Activated CD4-positive, alpha-beta T cell treated with anti-CD3 and anti-CD28 coated beads, Interleukin-2, amount 50 U/mL, for 1 hour (primary cell): Measurements from ENCODE around the gene PFAS.
"Not testable (repeated sequence)": the region's sequence is repeated elsewhere in the genome, so short reads cannot be mapped to it uniquely, and the experiment has no call there.

Experiments used
- DNase-seq: peaks from one replicate; pipeline ENCODE4 v3.0.0-alpha.2; 2020

Gene PFAS

DNA sequence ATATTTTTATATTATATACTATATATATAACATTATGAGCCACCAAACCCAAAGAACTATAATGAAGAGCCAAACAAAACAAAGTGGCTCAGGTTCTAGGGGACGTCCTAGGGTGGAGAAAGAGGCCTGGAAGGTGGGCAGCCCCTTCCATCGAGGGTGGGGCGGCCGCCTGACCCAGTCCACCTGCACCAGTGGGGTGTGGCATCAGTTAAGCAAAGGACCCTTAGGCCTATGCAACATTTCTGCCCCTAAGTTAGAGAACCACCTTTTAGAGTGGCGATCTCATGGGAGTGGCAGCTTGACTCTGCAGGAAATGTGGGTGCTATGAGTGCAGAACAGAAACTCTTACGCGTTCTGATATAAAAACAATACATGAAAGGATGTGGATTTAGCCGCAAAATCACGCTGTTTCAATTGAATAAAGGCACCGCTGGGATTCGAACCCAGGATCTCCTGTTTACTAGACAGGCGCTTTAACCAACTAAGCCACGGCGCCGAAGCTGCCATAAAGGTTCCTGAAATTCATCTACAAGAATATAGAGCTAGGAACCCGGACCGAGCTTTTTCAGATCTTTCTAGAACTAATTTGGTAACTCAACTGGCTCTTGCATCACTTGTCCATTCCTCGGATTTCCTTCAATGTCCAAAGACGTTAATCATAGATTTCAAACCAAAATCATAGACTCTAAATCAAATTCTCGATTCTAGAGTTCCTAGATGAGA is 23.1 kb upstream of the PFAS start:
- DNase-seq: peak; percentile 67

- DNase-seq: no peak
Observed at GRCh38 chr17:8226536-8227237, 22.4 kb upstream of the PFAS start.

- DNase-seq: no peak
Observed at GRCh38 chr17:8227238-8227581, 21.9 kb upstream of the PFAS start.

- DNase-seq: no peak
Observed at GRCh38 chr17:8231701-8232100, 17.4 kb upstream of the PFAS start.

GRCh38 chr17:8234361-8235270 is 14.5 kb upstream of the PFAS start:
- DNase-seq: no peak

- no peak for DNase-seq
Observed at GRCh38 chr17:8235676-8236075, 13.4 kb upstream of the PFAS start.

DNA sequence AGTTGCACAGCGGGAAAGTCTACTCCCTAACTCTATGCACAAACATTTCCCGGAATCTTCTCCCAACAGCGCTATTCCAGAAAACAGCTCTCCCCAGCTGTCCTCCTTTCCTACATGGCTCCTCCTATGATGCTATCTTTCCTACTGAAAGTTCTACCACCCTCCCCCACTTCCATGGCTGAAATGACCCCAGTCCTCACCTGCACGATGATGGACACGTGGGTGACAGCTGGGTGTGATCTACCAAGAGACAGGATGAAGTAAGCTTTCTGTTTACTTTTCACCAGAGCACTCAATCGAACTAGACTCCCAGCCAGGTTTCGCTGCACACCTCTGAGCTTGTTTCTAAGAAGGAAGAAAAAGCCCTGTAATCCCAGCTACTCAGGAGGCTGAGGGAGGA is 11.9 kb upstream of the PFAS start:
- no peak for DNase-seq

DNA sequence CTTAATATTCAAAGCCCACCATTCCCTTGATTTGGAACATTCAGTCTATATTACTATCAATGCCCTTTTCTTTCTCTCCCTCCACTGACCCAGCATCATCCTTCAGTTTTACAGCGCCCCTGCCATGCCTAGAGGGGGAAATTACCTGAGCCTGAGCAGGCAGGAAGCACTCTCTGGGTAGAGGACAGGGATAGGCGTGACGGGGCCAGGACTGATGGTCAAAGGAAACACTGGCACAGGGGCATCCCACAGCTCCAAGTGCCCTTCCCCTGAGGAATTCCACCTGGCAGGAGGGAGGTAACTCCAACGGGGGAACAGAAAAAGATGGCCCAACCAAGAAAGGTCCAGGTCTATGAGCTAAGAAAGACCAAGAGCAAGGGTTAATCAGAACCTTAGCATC is 11.2 kb upstream of the PFAS start:
- no peak for DNase-seq

DNA sequence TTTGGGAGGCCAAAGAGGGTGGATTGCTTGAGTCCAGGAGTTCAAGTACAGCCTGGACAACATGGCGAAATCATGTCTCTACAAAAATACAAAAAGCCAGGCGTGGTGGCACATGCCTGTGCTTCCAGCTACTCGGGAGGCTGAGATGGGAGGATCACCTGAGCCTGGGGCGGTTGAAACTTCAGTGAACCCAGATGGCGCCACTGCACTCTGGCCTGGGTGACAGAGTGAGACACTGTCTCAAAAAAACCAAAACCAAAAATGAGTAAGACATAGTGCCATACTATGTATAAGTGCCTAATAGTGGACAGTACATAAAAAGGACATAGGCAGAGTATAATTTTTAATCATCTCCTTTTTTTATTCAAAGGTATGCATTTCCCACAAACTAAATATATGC is 5.3 kb upstream of the PFAS start:
- peak; percentile 32 for DNase-seq

- DNase-seq: no peak
Observed at GRCh38 chr17:8244768-8245167, 4.3 kb upstream of the PFAS start.

DNA sequence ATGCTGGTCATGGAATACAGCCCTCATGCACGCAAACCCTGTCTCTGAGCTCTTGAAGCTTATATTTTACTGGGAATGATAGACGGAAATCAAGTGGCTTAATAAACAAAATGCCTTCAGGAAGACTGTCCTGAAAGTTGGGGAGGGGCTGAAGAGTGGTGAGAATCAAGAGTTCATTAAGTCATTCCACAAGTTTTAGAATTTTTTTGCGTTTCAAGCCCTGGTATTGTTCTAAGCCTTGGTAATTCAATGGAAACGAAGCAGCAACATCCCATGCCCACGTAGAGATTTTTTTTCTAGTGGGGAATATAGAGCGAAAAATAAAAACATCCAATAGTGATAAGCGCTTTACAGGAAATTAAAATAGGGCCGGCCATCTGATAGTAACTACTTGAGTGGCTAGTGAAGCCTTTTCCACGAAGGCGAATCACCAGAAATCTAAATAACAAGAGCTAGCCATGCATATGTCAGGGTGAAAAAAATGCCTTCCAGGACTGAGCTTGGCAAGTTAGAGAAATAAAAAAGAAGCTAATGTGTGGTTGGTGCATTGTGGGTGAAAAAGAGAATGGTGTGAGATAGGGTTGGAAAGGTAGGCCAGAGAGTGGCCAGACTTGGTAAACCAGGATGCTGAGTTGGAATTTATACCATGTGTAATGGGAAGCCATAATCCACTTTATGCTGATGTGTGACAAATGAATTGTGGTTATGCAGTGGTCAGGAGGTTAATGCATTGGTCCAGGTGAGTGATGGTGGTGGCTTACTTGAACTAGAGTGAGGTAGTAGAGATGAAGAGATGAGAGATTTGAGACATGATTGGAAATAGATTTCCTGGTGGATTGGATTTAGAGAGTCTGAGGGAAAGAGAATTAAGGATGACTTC is 772 bp downstream of the PFAS start:
- DNase-seq: no peak

GRCh38 chr17:8251411-8251810 is 2.3 kb downstream of the PFAS start:
- DNase-seq: not testable (repeated sequence)

- no peak for DNase-seq
Observed at GRCh38 chr17:8253801-8254200, 4.7 kb downstream of the PFAS start.

- DNase-seq: no peak
Observed at GRCh38 chr17:8254881-8255280, 5.8 kb downstream of the PFAS start.

GRCh38 chr17:8255499-8255898 is 6.4 kb downstream of the PFAS start:
- DNase-seq: no peak

DNA sequence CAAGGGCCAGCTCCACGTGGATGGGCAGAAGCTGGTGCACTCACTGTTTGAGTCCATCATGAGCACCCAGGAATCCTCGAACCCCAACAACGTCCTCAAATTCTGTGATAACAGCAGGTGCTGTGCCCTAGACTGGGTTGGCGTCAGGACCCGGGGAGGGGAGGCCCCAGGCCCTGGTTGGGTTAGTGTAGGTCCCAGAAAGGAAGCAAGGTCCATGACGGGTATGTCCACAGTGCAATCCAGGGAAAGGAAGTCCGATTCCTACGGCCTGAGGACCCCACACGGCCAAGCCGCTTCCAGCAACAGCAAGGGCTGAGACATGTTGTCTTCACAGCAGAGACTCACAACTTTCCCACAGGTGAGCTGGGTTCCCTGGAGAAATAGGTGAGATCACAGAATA is 7.2 kb downstream of the PFAS start:
- no peak for DNase-seq

GRCh38 chr17:8256691-8257090 is 7.6 kb downstream of the PFAS start:
- no peak for DNase-seq

- DNase-seq: no peak
Observed at GRCh38 chr17:8257801-8258200, 8.7 kb downstream of the PFAS start.

- DNase-seq: no peak
Observed at GRCh38 chr17:8264320-8264719, 15.2 kb downstream of the PFAS start.

- no peak for DNase-seq
Observed at GRCh38 chr17:8264836-8265542, 15.9 kb downstream of the PFAS start.

- DNase-seq: no peak
Observed at GRCh38 chr17:8266648-8267479, 17.8 kb downstream of the PFAS start.
